NCI-H510A treated with DMSO at 0.1 percent for 48 hours (cell line): Measurements from ENCODE around the gene LSM2.
"Not testable (repeated sequence)": the region's sequence is repeated elsewhere in the genome, so short reads cannot be mapped to it uniquely, and the experiment has no call there.

Experiments used
- DNase-seq: peaks from one replicate; lab custom pipeline; 2025; lab: John Stamatoyannopoulos, UW

Gene LSM2

GRCh38 chr6:31827286-31828079 lies 20.7 kb upstream of the LSM2 start, which contains the start of gene HSPA1B:
Gene HSPA1B (plus strand): TSS chr6:31827738. CDS start chr6:31827951, 213 bp downstream.
- DNase-seq = peak; percentile 100

- DNase-seq = no peak
Observed at GRCh38 chr6:31826793-31827285, 20.1 kb upstream of the LSM2 start.

- DNase-seq = no peak
Observed at GRCh38 chr6:31825553-31825952, 18.8 kb upstream of the LSM2 start.

- not testable (repeated sequence) for DNase-seq
Observed at GRCh38 chr6:31823592-31824196, 16.9 kb upstream of the LSM2 start.

GRCh38 chr6:31822036-31822821 lies 15.5 kb upstream of the LSM2 start:
- peak; percentile 85 for DNase-seq

GRCh38 chr6:31821301-31822035 lies 14.7 kb upstream of the LSM2 start:
- peak; percentile 85 for DNase-seq

- not testable (repeated sequence) for DNase-seq
Observed at GRCh38 chr6:31820399-31820798, 13.6 kb upstream of the LSM2 start.

- no peak for DNase-seq
Observed at GRCh38 chr6:31819871-31820299, 13.1 kb upstream of the LSM2 start.

- DNase-seq = not testable (repeated sequence)
Observed at GRCh38 chr6:31817929-31818511, 11.3 kb upstream of the LSM2 start.

- DNase-seq = not testable (repeated sequence)
Observed at GRCh38 chr6:31817133-31817928, 10.6 kb upstream of the LSM2 start.

GRCh38 chr6:31815025-31815838 lies 8.5 kb upstream of the LSM2 start, which contains the start of the genes HSPA1A and HSPA1L:
Gene HSPA1A (plus strand): TSS chr6:31815543. CDS start chr6:31815757, 214 bp downstream.
Gene HSPA1L (minus strand): TSS chr6:31815283. CDS start chr6:31811972, 3,311 bp downstream.
- DNase-seq = peak; percentile 99

- peak; percentile 99 for DNase-seq
Observed at GRCh38 chr6:31814677-31815024, 7.9 kb upstream of the LSM2 start.

- no peak for DNase-seq
Observed at GRCh38 chr6:31813465-31813849, 6.7 kb upstream of the LSM2 start.

GRCh38 chr6:31811645-31812044 lies 4.9 kb upstream of the LSM2 start:
- no peak for DNase-seq

GRCh38 chr6:31808599-31808998 lies 1.8 kb upstream of the LSM2 start:
- not testable (repeated sequence) for DNase-seq

GRCh38 chr6:31805939-31806469 lies 762 bp downstream of the LSM2 start:
- DNase-seq = no peak

GRCh38 chr6:31801031-31801927 lies 5.5 kb downstream of the LSM2 start:
- not testable (repeated sequence) for DNase-seq

- no peak for DNase-seq
Observed at GRCh38 chr6:31799781-31800180, 7.0 kb downstream of the LSM2 start.
